HepG2 (cell line): ENCODE results near the gene MBLAC1. TPM values are rescaled to one million over a fixed set of nuclear protein-coding genes. Genes with fewer than 3 reads are reported as not detected.

Experiments used
- CCAR2 ChIP-seq: fragments of 200-400 bp; formaldehyde crosslinking; optimal IDR thresholded peaks from 2 replicates; pipeline ENCODE3; 2018; ENCODE audit warnings: low read depth, mild to moderate bottlenecking, low read length, moderate library complexity
- STAG1 ChIP-seq: sonication (generic); formaldehyde crosslinking; IDR thresholded peaks from 2 replicates; pipeline ENCODE4 v1.4.0; 2020; ENCODE audit warnings: missing genetic modification reagents
- ZNF234 ChIP-seq: sonication (generic); formaldehyde crosslinking; conservative IDR thresholded peaks from 2 replicates; pipeline ENCODE4 v1.5.1; 2020; ENCODE audit warnings: mild to moderate bottlenecking, missing genetic modification reagents
- ZNF326 ChIP-seq: sonication (generic); formaldehyde crosslinking; IDR thresholded peaks from 2 replicates; pipeline ENCODE4 v1.4.0; 2020; ENCODE audit warnings: missing genetic modification reagents, borderline replicate concordance
- ZNF543 ChIP-seq: sonication (generic); formaldehyde crosslinking; IDR thresholded peaks from 2 replicates; pipeline ENCODE4 v1.4.0; 2020; ENCODE audit warnings: mild to moderate bottlenecking, missing genetic modification reagents
- ZNF589 ChIP-seq: sonication (generic); formaldehyde crosslinking; conservative IDR thresholded peaks from 2 replicates; pipeline ENCODE4 v1.8.0; 2022; ENCODE audit warnings: mild to moderate bottlenecking, moderate library complexity, missing genetic modification reagents
- ZNF7 ChIP-seq: IDR thresholded peaks from 2 replicates; pipeline ENCODE4 v1.6.1; 2016; ENCODE audit warnings: missing biosample characterization, missing genetic modification reagents
- ZSCAN31 ChIP-seq: sonication (generic); formaldehyde crosslinking; IDR thresholded peaks from 2 replicates; pipeline ENCODE4 v1.5.0; 2020; ENCODE audit warnings: low read depth, mild to moderate bottlenecking, missing genetic modification reagents
- polyA plus RNA-seq, 8 experiments: library from polyadenylated mRNA; depleted of rRNA in 3 of 8; stranded (reverse) in 7 of 8; unstranded in 1 of 8; fragments of >200 nt; fragmentation: Illumina TruSeq in 4 of 8; extraction: Trizol in 4 of 8; gene quantifications; 2 replicates each; pipeline versions ENCODE4 v1.2.1 to v1.2.3, GENCODE V29; 2011 to 2016; ENCODE audit warnings: low read depth in 4 of 8, missing spikeins in 1 of 8, mixed read lengths in 1 of 8; ENCODE audit not compliant: insufficient read depth in 1 of 8
- total RNA-seq, 5 experiments: library from RNA; depleted of rRNA; stranded (reverse); fragments of >200 nt; fragmentation: Illumina TruSeq; extraction: Trizol; gene quantifications; 2 replicates each; pipeline ENCODE4 v1.2.3, GENCODE V29; 2016; ENCODE audit warnings: low read depth in 1 of 5
- TF ChIP-seq, protein P1 (sequence below): sonication (generic); formaldehyde crosslinking; IDR thresholded peaks from 2 replicates; pipeline ENCODE4 v1.5.0; 2020; ENCODE audit warnings: mild to moderate bottlenecking, missing genetic modification reagents, borderline replicate concordance
- TF ChIP-seq, protein P2 (sequence below): IDR thresholded peaks from 2 replicates; pipeline ENCODE4 v1.6.1; 2016; ENCODE audit warnings: control low read depth
- TF ChIP-seq, protein P3 (sequence below): sonication (generic); formaldehyde crosslinking; IDR thresholded peaks from 2 replicates; pipeline ENCODE4 v1.8.0; 2022; ENCODE audit warnings: mild to moderate bottlenecking, missing genetic modification reagents; ENCODE audit not compliant: insufficient replicate concordance
- TF ChIP-seq, protein P4 (sequence below): sonication (generic); formaldehyde crosslinking; IDR thresholded peaks from 2 replicates; pipeline ENCODE4 v1.4.0; 2020; ENCODE audit warnings: mild to moderate bottlenecking, missing genetic modification reagents

Gene MBLAC1
- total and polyA plus RNA-seq, 2 of the 13 experiments (the other 11 are each of a cell fraction or from before 2014, with no cell fraction given), result 0.79 to 2.1 TPM

DNA sequence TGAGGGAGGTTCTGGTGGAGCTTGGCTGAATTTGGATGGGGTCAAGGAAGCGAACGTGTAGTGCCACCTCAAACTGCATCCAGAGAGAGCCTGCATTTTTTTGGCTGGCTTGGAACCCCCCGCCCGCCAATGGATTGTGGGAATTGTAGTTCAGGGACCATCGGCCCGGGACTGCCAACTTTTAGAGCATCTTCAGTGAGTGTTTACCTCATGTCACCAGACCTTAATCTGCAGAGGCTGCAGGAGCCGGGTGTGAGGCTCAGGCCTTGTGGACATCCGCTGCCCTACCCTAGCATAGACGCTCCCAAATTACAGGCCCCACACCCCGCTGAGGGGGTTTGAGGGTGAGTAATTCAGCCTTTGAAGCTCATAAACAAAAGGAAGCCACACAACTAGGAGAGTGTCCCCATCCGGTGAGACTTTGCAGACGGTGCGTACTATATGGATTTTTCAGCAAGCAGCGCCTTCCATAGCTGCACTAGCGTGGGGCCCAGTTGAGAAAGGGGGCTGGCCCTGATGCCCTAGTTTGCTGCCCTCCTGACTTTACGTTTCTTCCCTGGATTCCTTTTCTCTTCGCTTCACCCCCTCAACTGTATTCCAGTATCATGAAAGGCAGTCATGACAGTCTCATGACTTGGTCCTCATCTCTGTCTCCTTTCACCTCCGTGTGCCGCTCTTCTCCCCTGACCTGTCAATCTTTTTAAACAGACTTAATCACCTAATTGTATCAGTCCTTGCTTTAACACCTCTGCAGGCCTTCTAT is 6.6 kb upstream of the MBLAC1 start (continued):
- TF ChIP-seq, protein P1, sequence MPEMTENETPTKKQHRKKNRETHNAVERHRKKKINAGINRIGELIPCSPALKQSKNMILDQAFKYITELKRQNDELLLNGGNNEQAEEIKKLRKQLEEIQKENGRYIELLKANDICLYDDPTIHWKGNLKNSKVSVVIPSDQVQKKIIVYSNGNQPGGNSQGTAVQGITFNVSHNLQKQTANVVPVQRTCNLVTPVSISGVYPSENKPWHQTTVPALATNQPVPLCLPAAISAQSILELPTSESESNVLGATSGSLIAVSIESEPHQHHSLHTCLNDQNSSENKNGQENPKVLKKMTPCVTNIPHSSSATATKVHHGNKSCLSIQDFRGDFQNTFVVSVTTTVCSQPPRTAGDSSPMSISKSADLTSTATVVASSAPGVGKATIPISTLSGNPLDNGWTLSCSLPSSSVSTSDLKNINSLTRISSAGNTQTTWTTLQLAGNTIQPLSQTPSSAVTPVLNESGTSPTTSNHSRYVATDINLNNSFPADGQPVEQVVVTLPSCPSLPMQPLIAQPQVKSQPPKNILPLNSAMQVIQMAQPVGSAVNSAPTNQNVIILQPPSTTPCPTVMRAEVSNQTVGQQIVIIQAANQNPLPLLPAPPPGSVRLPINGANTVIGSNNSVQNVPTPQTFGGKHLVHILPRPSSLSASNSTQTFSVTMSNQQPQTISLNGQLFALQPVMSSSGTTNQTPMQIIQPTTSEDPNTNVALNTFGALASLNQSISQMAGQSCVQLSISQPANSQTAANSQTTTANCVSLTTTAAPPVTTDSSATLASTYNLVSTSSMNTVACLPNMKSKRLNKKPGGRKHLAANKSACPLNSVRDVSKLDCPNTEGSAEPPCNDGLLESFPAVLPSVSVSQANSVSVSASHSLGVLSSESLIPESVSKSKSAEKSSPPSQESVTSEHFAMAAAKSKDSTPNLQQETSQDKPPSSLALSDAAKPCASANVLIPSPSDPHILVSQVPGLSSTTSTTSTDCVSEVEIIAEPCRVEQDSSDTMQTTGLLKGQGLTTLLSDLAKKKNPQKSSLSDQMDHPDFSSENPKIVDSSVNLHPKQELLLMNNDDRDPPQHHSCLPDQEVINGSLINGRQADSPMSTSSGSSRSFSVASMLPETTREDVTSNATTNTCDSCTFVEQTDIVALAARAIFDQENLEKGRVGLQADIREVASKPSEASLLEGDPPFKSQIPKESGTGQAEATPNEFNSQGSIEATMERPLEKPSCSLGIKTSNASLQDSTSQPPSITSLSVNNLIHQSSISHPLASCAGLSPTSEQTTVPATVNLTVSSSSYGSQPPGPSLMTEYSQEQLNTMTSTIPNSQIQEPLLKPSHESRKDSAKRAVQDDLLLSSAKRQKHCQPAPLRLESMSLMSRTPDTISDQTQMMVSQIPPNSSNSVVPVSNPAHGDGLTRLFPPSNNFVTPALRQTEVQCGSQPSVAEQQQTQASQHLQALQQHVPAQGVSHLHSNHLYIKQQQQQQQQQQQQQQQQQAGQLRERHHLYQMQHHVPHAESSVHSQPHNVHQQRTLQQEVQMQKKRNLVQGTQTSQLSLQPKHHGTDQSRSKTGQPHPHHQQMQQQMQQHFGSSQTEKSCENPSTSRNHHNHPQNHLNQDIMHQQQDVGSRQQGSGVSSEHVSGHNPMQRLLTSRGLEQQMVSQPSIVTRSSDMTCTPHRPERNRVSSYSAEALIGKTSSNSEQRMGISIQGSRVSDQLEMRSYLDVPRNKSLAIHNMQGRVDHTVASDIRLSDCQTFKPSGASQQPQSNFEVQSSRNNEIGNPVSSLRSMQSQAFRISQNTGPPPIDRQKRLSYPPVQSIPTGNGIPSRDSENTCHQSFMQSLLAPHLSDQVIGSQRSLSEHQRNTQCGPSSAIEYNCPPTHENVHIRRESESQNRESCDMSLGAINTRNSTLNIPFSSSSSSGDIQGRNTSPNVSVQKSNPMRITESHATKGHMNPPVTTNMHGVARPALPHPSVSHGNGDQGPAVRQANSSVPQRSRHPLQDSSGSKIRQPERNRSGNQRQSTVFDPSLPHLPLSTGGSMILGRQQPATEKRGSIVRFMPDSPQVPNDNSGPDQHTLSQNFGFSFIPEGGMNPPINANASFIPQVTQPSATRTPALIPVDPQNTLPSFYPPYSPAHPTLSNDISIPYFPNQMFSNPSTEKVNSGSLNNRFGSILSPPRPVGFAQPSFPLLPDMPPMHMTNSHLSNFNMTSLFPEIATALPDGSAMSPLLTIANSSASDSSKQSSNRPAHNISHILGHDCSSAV (CRISPR knock-in tag), result no peak
- TF ChIP-seq ZNF543 (CRISPR knock-in tag) (no peak), ZNF326 (no peak), ZNF589 (no peak), ZNF234 (CRISPR knock-in tag) (no peak), ZNF7 (peak; percentile 64; the same call in 1 of the 2 replicates), CCAR2 (no peak), ZSCAN31 (CRISPR knock-in tag) (no peak), STAG1 (no peak)
- TF ChIP-seq, protein P2, sequence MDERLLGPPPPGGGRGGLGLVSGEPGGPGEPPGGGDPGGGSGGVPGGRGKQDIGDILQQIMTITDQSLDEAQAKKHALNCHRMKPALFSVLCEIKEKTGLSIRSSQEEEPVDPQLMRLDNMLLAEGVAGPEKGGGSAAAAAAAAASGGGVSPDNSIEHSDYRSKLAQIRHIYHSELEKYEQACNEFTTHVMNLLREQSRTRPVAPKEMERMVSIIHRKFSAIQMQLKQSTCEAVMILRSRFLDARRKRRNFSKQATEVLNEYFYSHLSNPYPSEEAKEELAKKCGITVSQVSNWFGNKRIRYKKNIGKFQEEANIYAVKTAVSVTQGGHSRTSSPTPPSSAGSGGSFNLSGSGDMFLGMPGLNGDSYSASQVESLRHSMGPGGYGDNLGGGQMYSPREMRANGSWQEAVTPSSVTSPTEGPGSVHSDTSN (CRISPR knock-in tag), result no peak
- TF ChIP-seq, protein P3, sequence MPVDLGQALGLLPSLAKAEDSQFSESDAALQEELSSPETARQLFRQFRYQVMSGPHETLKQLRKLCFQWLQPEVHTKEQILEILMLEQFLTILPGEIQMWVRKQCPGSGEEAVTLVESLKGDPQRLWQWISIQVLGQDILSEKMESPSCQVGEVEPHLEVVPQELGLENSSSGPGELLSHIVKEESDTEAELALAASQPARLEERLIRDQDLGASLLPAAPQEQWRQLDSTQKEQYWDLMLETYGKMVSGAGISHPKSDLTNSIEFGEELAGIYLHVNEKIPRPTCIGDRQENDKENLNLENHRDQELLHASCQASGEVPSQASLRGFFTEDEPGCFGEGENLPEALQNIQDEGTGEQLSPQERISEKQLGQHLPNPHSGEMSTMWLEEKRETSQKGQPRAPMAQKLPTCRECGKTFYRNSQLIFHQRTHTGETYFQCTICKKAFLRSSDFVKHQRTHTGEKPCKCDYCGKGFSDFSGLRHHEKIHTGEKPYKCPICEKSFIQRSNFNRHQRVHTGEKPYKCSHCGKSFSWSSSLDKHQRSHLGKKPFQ (CRISPR knock-in tag), result peak; percentile 16
- TF ChIP-seq, protein P4, sequence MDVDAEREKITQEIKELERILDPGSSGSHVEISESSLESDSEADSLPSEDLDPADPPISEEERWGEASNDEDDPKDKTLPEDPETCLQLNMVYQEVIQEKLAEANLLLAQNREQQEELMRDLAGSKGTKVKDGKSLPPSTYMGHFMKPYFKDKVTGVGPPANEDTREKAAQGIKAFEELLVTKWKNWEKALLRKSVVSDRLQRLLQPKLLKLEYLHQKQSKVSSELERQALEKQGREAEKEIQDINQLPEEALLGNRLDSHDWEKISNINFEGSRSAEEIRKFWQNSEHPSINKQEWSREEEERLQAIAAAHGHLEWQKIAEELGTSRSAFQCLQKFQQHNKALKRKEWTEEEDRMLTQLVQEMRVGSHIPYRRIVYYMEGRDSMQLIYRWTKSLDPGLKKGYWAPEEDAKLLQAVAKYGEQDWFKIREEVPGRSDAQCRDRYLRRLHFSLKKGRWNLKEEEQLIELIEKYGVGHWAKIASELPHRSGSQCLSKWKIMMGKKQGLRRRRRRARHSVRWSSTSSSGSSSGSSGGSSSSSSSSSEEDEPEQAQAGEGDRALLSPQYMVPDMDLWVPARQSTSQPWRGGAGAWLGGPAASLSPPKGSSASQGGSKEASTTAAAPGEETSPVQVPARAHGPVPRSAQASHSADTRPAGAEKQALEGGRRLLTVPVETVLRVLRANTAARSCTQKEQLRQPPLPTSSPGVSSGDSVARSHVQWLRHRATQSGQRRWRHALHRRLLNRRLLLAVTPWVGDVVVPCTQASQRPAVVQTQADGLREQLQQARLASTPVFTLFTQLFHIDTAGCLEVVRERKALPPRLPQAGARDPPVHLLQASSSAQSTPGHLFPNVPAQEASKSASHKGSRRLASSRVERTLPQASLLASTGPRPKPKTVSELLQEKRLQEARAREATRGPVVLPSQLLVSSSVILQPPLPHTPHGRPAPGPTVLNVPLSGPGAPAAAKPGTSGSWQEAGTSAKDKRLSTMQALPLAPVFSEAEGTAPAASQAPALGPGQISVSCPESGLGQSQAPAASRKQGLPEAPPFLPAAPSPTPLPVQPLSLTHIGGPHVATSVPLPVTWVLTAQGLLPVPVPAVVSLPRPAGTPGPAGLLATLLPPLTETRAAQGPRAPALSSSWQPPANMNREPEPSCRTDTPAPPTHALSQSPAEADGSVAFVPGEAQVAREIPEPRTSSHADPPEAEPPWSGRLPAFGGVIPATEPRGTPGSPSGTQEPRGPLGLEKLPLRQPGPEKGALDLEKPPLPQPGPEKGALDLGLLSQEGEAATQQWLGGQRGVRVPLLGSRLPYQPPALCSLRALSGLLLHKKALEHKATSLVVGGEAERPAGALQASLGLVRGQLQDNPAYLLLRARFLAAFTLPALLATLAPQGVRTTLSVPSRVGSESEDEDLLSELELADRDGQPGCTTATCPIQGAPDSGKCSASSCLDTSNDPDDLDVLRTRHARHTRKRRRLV, result 0 out of 2 replicates have a peak, but pooled peaks have one; percentile 14
